Amniotic stem cell (primary cell): Measurements from ENCODE around the gene ARSI.

ENCODE experiments used
- DNase-seq: peaks from one replicate; lab custom pipeline; 2025; lab: John Stamatoyannopoulos, UW

The ARSI gene

DNA sequence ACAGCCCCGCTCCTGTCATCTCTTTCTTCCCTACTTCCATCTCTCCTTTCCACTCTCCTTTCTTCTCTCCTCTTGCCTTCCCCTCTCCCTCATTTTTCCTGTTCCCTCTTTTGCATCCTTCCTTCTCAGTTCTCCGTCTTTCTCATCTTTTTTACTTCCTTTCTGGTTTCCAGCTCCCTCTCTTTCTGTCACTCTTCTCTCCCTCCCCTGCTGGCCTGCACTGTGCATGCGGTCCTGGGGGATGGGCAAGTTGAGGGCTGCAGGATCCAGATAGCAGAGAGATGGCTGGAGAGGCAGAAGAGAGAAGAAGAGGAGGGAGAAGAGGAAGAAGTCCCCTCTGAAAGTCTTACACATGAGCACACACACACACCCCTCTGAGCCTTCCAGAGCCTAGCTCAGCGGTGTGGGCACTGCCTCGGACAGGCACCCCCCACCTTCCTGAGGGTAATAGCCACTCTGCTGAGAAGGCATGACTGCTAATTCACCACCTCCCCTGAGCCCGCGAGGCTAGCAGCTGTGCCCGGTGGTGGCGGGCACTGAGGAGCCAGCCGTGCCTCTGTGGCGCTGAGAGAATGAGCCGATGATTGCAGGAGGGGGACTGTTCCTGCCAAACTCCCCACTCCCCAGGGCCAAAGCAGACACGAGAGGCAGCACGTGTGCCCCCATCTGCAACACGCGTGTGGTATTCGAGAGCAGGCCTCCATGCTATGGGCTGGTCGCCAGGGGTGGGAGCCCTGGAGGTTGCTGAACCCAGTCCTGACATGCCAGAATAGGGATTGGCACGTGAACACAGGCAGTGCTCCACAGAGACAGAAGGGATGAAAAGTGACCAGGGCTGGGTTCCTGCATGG lies 9.4 kb downstream of the ARSI start:
- DNase-seq, result no peak

DNA sequence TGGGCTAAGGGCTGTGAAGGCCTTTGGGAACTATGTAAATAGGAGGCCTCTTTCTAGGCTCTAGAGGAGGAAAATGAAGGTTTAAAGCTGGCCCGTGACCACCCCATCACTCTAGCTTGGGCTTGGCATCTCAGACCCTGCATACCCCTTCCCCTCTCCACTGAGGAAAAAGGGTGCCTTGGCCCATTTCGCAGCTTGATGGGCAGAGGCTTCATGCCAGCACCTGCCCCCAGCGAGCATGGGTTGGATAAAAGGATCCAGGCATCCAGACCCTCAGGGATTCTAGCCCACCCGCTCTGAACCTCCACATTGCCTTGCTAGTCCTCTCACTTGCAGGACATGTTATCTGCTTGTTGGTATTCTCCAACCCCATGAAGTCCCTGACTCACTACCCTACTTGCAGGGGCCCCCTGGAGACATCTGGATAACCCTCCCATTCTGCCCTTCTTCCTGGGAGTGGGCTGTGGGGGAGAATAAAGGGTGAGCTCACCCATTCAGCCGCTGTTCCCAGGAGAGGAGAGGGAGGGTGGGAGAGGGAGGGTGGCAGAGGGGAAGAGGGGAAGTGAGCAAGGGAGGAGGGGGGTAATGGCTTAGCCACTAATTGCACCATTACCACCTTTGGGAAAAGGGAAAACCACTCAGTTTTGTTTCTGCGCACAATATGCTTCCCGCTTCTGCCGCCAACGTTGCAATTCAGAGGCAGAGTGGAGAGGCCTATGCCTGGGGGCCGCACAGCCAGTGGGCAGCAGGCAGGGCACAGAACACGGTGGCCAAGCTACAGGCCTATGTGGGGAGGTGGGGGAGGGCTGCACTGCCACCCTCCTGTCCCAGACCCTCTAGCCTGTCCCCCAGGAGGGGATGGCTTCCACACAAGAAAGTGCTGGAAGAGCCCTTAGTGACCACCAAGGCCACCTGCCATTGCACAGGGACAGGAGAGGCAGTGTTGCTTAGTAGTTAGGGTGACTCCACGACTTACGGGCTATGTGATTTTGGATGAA lies 11.0 kb downstream of the ARSI start:
- DNase-seq, result no peak

DNA sequence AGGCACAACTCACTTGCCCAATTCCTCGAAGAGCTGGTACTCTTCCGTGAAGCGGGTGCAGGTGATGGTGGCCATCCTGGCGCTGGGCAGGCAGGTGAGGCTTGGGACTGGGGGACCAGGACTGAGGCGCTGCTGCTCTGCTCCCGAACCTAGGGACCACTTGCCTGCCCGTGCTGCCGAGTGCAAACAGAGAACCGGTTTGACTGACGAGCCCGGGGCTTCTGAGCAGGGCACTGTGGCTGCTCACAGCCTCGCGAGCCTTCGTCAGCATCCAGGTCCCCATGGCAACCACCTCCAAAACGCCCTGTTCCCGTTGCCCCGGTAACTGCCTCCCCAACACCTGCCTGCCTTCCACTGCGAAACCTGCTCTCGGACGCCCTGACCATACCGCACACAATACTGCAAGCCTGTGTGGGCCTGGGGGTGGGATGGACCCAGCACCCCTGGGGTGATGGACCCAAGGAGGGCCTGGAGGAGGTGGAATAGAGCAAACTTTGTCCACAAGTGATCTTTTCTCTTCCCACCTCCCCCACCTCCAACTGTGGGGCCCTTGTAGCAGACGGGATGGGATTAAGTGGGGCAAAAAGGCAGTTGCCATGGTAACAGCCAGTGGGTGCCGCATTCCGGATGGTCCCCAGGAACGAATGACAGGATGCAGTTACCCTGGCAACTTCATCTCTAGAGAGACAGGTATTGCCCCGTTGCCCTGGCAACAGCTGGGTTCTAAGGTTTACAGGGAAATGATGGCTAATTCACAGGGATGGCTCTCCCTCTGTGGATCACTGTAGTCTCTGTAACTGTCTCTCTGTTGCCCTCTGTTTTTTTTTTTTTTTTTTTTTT lies 12.9 kb downstream of the ARSI start, which contains the start of gene CAMK2A:
CAMK2A (minus strand) TSS at position 223 of the 840 bp plus-strand sequence; CDS start at position 75, 148 bp downstream.
- DNase-seq, result no peak

DNA sequence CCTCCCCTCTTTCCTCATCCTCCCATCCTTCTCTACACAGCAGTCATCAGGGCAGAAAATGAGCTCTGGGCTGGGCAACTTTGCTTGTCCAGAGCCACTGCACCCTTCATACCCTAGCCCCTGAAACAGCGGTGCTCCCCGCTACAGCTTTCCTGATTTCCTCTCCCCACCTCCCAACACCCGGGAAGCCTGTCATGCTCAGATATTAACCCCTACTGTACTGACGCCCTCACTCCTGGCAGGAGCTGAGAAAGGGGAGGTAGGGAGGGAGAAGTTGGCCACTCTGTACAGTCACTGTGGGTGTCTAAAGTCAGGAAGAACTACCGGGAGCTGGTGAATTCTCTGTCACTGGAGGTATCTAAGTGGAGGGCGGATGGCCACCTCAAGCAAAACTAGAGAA lies 13.9 kb downstream of the ARSI start:
- no peak for DNase-seq

DNA sequence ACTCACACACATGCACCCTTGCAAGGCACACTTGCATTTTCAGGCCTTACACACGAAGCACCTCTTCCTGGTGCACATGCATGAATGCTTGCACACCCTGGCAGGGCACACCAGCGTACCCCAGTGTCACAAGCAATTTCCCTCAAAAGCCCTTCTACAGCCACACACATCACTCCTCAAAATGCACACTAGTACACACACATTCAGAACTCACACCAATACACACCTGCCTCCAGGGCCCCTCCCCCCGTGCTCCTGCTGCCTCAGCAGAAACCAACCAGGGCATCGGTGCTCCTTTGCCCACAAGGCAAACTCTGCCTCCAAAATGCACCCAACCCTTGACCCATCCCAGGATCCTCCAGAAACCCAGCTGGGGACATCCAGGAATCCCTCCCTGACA lies 14.3 kb downstream of the ARSI start:
- no peak for DNase-seq

DNA sequence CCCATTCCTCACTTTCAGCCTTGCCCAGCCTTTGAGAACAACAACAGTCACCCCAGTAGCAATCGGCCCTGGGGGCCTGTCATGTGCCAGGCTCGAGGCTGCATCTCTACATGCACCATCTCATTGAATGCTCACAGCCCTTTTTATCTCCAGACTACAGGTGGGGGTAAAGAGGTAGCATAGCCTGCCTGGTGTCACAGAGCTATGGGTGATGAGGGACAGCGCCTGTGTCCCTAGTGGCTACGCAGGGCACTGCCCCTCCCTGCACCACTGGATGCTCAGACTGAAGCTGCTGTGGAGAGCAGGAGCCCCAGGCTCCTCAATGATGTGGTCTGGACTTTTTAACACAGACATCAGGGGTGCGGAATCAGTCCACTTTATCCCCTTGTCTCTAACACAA lies 15.9 kb downstream of the ARSI start:
- no peak for DNase-seq

DNA sequence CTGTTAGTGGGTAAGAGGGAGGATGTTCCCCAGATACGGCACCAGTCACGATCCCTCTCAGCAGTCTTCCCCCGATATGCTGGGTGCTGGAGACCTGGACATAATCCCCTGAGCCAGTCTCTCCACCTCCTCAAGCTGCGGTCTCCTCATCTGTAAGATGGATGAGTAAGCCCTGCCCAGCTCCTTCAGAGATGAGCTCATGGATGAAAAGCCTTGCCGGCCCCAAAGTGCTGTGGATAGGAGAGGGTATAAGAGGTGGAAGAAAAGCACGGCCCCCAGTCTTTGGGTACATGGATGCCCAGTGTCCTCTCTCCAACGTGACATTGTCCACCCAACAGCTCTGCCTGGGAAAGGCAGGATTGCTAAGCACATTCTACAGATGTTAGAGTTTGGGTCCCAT lies 17.6 kb downstream of the ARSI start:
- DNase-seq, result no peak

DNA sequence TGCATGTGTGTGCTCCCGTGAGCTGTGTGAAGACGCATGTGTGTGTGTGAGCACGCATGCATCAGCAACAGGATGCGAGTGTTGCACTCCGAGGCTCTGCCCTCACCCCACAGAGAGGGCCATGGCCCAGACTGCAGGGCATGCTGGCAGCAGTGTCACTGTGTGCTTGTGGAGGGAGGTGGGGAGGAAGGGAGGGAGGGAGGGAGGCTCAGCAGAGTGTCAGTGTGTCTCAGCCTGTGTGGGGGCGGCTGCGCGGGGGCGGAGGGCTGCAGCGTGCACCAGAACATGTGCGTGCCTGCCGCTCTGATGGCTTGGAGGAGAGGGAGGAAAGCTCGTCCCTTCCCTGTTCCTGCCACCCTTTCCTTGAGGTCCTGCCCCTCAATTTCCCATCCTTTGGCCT lies 18.4 kb downstream of the ARSI start:
- DNase-seq, result no peak

DNA sequence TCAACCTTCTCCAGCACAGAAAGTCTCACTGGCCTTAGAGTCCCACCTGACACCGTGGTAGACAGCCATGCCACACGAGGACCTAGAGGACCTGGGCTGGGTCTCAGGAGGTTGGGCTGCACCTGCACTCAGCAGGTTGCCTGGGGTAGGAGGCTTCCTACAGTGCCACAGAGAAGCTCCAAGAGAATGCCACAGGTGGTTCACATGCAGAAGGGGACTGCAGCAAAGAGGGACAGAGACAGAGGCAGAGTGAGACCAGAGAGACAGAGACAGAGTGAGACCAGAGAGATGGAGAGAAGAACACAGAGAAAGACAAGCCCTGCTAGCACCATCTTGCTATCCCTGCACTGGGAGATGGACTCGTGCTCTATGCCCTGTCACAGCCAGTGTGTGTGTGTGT lies 18.8 kb downstream of the ARSI start:
- DNase-seq, result no peak

DNA sequence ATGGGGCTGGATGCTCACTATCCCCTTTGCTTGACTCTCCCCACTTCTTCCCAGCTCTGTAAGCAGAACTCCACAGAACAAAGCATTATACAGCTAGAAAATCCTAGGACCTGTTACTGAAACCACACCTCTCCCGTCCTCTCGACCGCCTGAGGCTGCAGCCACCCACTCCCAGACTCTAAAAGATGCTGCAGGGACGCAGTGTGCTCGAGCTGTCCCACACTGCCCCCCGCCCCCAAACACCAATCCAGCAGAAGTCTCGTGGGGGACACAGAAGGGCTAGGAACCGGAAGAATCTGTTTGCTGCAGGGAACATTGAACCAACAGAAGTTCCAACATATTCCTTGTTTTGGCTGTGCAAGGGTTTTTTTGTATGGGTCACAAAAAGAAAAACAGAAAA lies 20.7 kb downstream of the ARSI start:
- no peak for DNase-seq

DNA sequence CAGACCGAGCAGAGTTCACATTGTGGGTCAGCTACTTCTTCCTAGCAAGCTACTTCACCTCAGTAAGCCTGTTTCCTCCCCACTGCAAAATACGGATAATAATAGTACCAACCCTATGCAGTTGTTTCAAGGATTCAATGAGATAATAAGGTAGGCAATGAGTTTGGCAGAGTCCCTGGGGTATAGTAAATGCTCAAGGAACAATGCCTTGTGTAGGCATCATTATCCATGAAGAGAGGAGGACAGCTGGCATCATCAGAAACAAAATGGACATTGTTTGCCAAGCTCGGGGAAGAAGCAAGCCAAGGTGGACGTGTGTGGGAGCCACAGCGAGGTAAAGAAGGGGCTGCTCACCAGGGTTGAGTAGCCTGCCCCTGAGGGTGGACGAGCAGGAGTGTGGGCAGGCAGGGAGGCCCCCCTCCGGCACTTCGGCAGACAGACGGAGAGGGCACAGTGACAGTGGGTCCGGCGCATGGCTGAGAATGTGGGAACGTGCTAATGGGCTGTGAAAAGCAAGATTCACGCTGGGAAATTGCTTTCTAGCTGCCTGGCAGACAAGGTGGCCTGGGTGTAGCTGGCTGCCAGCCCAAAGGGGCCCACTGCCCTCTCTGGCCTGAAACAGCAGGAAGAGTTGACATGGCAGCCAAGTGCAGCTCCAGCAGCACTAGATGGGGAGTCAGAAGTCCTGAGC lies 23.2 kb downstream of the ARSI start:
- DNase-seq, result no peak

DNA sequence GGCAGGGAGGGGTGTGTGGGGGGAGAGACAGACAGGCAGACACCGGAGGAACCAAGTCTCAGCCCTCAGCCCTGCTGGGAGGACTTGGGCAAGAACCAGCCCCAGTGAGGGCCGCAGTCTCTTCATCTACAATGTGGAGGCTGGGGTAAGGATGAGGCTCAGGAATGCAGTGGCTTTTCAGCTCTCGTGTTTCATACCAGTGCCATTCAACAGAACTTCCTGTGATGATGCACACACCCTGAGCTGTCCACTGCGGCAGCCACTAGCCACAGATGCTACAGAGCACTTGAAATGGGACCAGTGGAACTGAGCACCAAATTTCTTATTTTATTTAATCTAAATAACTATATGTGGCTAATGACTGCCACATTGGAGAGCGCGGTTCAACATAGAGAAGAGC lies 23.8 kb downstream of the ARSI start:
- no peak for DNase-seq

DNA sequence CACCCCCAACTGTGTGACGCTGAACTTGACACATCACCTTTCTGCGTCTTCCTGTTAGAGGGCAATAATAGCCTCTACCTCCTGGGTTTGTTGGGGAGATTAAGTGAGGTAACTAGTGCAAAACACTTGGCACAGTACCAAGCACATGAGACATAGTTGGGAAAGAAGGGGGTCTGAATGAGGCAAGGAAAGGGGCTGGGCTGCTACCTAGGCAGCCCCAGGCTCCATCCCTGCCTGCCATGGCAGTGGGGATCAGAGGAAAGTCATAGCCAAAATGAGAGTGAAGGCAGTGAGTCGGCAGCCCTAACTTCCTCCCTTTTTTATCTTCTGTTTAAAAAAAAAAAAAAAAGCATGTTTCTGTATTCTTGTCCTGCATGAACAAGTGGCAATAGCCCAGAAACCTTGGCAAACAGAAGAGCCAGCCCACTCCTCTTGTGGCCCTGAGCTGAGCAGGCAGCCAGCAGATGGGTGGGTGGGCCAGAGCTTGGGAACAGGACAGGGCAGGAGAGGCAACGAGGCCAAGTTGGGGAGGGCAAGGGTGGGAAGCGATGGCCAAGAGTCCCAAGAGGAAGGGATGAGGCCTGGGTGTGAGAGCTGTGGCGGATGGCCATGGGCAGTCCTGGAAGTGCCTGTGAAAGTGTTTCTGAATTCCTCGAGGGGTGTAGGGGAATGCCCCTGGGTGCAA lies 24.5 kb downstream of the ARSI start:
- no peak for DNase-seq

DNA sequence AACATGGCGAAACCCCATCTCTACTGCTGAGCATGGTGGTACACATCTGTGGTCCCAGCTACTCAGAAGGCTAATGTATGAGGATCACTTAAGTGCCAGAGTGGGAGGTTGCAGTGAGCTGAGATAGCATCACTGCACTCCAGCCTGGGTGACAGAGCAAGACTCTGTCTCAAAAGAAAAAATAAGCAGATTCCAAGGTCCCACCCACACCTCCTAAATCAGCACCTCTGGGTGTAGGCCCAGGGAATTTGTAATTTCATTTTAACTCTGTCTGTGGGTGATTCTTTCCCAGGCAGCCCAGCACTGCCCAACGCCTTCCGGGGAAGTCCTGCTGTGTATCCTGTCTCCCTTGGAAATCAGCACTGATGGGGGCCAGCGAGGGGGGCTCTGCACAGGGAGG lies 25.7 kb downstream of the ARSI start:
- DNase-seq, result no peak

DNA sequence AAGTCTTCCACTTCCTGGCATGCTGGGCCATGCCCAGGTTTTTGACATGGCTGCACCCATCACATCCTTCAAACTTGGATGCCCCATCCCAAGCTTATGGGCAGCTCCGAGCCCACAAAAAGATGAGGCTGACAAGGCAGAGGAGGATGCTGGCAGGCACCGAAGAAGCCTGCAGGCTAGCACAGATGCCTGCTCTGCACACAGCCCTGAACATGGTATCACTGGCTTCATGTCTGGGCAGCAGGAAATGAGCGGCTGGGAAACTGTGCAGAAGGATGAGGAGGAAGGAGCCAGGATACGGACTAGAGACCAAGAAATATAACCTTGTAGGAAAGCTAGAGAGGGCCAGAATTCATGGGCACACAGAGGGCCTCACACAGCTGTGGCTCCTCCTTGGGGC lies 27.9 kb downstream of the ARSI start:
- no peak for DNase-seq

DNA sequence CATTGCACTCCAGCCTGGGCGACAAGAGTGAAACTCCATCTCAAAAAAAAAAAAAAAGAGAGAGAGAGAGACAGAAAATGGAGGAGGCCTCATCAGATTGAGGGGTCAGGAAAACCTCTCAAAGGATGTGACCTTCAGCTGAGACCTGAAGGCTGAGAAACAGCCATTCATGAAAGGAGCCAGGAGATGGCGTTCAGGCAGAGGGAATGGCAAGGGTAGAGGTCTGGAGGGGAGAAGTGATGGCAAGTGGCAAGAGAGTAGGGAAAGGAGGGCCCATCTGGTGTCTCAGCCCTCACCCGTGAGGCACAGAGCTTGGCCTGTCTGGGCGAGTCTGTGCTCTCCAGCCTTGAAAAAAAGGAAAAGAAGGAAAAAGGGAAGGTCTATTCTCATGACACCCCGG lies 30.2 kb downstream of the ARSI start:
- DNase-seq, result no peak

DNA sequence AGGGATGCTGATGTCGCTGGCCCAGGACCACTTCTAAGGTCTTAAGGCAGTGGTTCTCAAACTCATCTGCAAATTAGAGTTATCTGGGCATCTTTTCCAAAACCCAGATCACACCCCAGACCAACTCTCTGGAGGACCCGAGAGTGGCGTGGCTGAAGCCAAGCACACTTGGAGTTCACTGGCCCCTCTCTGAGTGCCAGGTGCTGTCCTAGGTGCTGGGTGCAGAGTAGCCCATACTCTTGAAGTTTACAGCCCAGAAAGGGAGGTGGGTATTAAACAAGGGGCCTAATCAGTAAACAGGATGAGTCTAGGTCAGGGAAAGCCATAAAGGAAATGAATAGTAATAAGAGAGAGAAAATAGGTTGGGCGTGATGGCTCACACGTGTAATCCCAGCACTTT lies 30.8 kb downstream of the ARSI start:
- DNase-seq, result no peak

DNA sequence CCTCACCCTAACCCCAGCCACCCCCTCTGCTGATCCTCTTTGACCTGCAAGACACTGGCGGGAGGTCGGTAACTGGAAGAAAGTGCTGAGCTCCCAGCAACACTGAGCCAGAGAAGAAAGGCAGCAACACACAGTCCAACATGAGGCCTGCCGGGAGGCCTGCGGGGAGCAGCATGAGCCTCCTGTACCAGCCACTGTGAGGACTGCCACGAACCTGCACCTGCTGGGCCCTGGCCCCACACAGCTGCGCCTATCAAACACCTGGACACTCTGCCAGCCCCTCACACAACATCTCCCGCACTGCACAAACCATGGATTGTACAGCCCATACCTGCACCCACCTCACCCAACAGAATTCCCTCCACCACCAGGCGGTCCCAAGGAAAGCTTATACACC lies 31.4 kb downstream of the ARSI start:
- no peak for DNase-seq

DNA sequence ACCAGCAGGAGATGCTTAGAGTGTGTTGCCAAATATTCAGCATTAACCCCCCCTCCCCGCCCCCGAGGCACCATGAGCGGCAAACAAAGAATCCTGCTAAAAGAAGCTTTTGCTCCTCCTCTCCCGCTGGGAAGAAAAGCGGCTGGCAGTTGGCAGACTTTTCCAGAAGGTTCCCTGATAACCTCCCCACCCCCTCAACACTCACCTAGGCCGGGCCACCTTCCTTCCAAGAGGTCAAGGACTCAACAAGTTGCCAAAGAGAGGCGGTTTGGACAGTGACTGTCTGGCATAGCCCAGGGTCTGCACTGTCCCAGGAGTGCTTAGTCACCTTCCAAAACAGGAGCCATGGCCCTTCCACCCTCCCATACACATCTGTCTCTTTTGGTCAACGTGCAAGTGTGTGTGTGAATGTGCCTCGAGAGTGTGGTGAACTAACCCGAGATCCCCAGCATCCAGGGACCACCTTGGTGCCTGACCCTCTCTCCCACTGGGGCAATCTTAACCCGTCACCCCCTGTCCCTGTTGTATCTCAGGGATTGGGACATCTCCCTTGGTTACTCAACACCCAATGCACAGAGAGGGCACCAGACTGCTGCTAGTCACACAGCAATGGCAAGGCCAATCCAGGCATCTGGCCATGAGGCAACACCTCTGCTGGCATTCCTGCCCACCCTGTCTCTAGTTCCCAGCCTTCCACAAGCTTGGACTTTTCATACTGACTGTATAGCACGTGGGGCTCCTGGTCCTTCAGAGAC lies 32.0 kb downstream of the ARSI start:
- no peak for DNase-seq

DNA sequence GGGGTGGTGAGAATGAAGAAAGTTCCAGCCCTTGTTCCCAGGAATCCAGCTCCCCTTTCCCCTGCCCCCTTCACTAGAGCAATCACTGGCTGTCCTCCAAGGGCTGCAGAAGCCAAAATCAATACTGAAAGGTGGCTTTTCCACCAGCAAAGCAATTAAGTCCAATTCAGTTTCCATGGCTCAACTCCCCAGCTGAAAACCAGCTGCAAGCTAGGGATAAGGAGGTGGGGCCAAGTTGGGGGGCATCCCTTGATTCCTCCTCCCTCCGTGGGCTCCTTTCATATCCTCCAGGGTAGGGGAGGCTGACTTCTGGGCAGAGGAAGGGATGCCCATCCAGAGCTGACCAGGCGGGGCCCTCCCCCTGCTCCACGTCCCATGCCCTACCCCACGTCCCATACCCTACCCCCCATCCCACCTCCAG lies 35.8 kb downstream of the ARSI start:
- DNase-seq, result no peak
